ENCODE data around the gene TUBB6. TPM values are rescaled to one million over a fixed set of nuclear protein-coding genes. Genes with fewer than 3 reads are reported as not detected.

Gene TUBB6
- total and polyA plus RNA-seq, 2 of the 13 experiments (the other 11 are each of a cell fraction or from before 2014, with no cell fraction given): 9.9 to 28.6 TPM

GRCh38 chr18:12278741-12279682 lies 29.0 kb upstream of the TUBB6 start (continued):
- TF ChIP-seq POLR2AphosphoS2 (IDR thresholded peaks at IDR 0.05; ENCODE audit: low read depth, low read length) (no peak), FIP1L1 (IDR thresholded peaks at IDR 0.05; ENCODE audit: borderline replicate concordance, insufficient read depth, low read depth, low read length) (no peak), MIER2 (CRISPR knock-in tag; IDR thresholded peaks at IDR 0.05) (no peak), ZBTB7A (CRISPR knock-in tag; IDR thresholded peaks at IDR 0.05) (no peak), SALL2 (CRISPR knock-in tag; IDR thresholded peaks at IDR 0.05) (no peak), ZSCAN25 (CRISPR knock-in tag; IDR thresholded peaks at IDR 0.05) (no peak), CTCF (CRISPR knock-in tag; IDR thresholded peaks at IDR 0.05) (peak; percentile 26; the same call in 1 of the 2 replicates), ERF (CRISPR knock-in tag; IDR thresholded peaks at IDR 0.05) (no peak), DNMT1 (CRISPR knock-in tag; IDR thresholded peaks at IDR 0.05) (no peak), ZBTB39 (CRISPR knock-in tag; IDR thresholded peaks at IDR 0.05) (no peak), ZNF407 (CRISPR knock-in tag; IDR thresholded peaks at IDR 0.05; ENCODE audit: not compliant biosample characterization) (no peak), KDM1A (CRISPR knock-in tag; IDR thresholded peaks at IDR 0.05) (no peak), KMT2A (CRISPR knock-in tag; IDR thresholded peaks at IDR 0.05) (no peak), STAG1 (CRISPR knock-in tag; IDR thresholded peaks at IDR 0.05) (no peak)

Measured in HepG2 (cell line).